Measurements from ENCODE around the gene SLC35F1.

The SLC35F1 gene

GRCh38 chr6:118283766-118284165, 376.7 kb downstream of the SLC35F1 start:
- Histone ChIP-seq H3K9ac (ENCODE audit: low read depth, low read length) (no peak overlapping the region), H3K4me1 (ENCODE audit: insufficient read depth, low read length) (peaks cover 8% of the 10 kb centered on the region; the same call in 1 of the 2 replicates), H3K9me3 (ENCODE audit: control insufficient read depth, insufficient read depth, low read length) (no peaks in the 10 kb centered on the region), H3K36me3 (ENCODE audit: insufficient read depth, low read length) (no peaks in the 10 kb centered on the region)

- Histone ChIP-seq H3K9me3 (ENCODE audit: control insufficient read depth, insufficient read depth, low read length) (no peaks in the 10 kb centered on the region), H3K36me3 (ENCODE audit: insufficient read depth, low read length) (no peaks in the 10 kb centered on the region), H3K4me1 (ENCODE audit: insufficient read depth, low read length) (peaks cover 8% of the 10 kb centered on the region; the same call in 1 of the 2 replicates)
Measured at GRCh38 chr6:118284736-118285360, 377.8 kb downstream of the SLC35F1 start.

GRCh38 chr6:118285791-118286190, 378.7 kb downstream of the SLC35F1 start:
- H3K9me3 ChIP-seq (ENCODE audit: control insufficient read depth, insufficient read depth, low read length), result no peaks in the 10 kb centered on the region
- peaks cover 8% of the 10 kb centered on the region; the same call in 1 of the 2 replicates for H3K4me1 ChIP-seq (ENCODE audit: insufficient read depth, low read length)
- H3K9ac ChIP-seq (ENCODE audit: low read depth, low read length), result no peak overlapping the region
- no peaks in the 10 kb centered on the region for H3K36me3 ChIP-seq (ENCODE audit: insufficient read depth, low read length)

More at GRCh38 chr6:118284736-118285360, 377.8 kb downstream of the SLC35F1 start:
- H3K9ac ChIP-seq (ENCODE audit: low read depth, low read length), result no peak overlapping the region

GRCh38 chr6:118288355-118289124, 381.5 kb downstream of the SLC35F1 start:
- H3K9ac ChIP-seq (ENCODE audit: low read depth, low read length), result no peak overlapping the region
- no peaks in the 10 kb centered on the region for H3K36me3 ChIP-seq (ENCODE audit: insufficient read depth, low read length)
- 0 out of 2 replicates have a peak, but pooled peaks cover 4% of the 10 kb centered on the region for H3K4me1 ChIP-seq (ENCODE audit: insufficient read depth, low read length)
- H3K9me3 ChIP-seq (ENCODE audit: control insufficient read depth, insufficient read depth, low read length), result no peaks in the 10 kb centered on the region

GRCh38 chr6:118292558-118292957, 385.5 kb downstream of the SLC35F1 start:
- Histone ChIP-seq H3K36me3 (ENCODE audit: insufficient read depth, low read length) (no peaks in the 10 kb centered on the region), H3K4me1 (ENCODE audit: insufficient read depth, low read length) (0 out of 2 replicates have a peak, but pooled peaks cover 4% of the 10 kb centered on the region), H3K9me3 (ENCODE audit: control insufficient read depth, insufficient read depth, low read length) (no peaks in the 10 kb centered on the region), H3K9ac (ENCODE audit: low read depth, low read length) (no peak overlapping the region)

GRCh38 chr6:118294906-118295305, 387.8 kb downstream of the SLC35F1 start:
- Histone ChIP-seq H3K36me3 (ENCODE audit: insufficient read depth, low read length) (no peaks in the 10 kb centered on the region), H3K9ac (ENCODE audit: low read depth, low read length) (no peak overlapping the region), H3K4me1 (ENCODE audit: insufficient read depth, low read length) (no peaks in the 10 kb centered on the region; the same call in 1 of the 2 replicates), H3K9me3 (ENCODE audit: control insufficient read depth, insufficient read depth, low read length) (no peaks in the 10 kb centered on the region)

GRCh38 chr6:118295336-118295735, 388.3 kb downstream of the SLC35F1 start:
- H3K9ac ChIP-seq (ENCODE audit: low read depth, low read length), result no peak overlapping the region
- no peaks in the 10 kb centered on the region for H3K36me3 ChIP-seq (ENCODE audit: insufficient read depth, low read length)
- H3K9me3 ChIP-seq (ENCODE audit: control insufficient read depth, insufficient read depth, low read length), result no peaks in the 10 kb centered on the region
- no peaks in the 10 kb centered on the region; the same call in 1 of the 2 replicates for H3K4me1 ChIP-seq (ENCODE audit: insufficient read depth, low read length)

- Histone ChIP-seq H3K9ac (ENCODE audit: low read depth, low read length) (no peak overlapping the region), H3K4me1 (ENCODE audit: insufficient read depth, low read length) (no peaks in the 10 kb centered on the region; the same call in 1 of the 2 replicates), H3K36me3 (ENCODE audit: insufficient read depth, low read length) (no peaks in the 10 kb centered on the region), H3K9me3 (ENCODE audit: control insufficient read depth, insufficient read depth, low read length) (no peaks in the 10 kb centered on the region)
Measured at GRCh38 chr6:118296129-118296901, 389.3 kb downstream of the SLC35F1 start.

- no peaks in the 10 kb centered on the region; the same call in 1 of the 2 replicates for H3K4me1 ChIP-seq (ENCODE audit: insufficient read depth, low read length)
- H3K9ac ChIP-seq (ENCODE audit: low read depth, low read length), result no peak overlapping the region
- no peaks in the 10 kb centered on the region for H3K9me3 ChIP-seq (ENCODE audit: control insufficient read depth, insufficient read depth, low read length)
- no peaks in the 10 kb centered on the region for H3K36me3 ChIP-seq (ENCODE audit: insufficient read depth, low read length)
Measured at GRCh38 chr6:118297821-118298220, 390.8 kb downstream of the SLC35F1 start.

GRCh38 chr6:118298476-118299427, 391.7 kb downstream of the SLC35F1 start:
- no peaks in the 10 kb centered on the region; the same call in 1 of the 2 replicates for H3K4me1 ChIP-seq (ENCODE audit: insufficient read depth, low read length)
- no peaks in the 10 kb centered on the region for H3K36me3 ChIP-seq (ENCODE audit: insufficient read depth, low read length)
- no peaks in the 10 kb centered on the region for H3K9me3 ChIP-seq (ENCODE audit: control insufficient read depth, insufficient read depth, low read length)
- H3K9ac ChIP-seq (ENCODE audit: low read depth, low read length), result no peak overlapping the region

GRCh38 chr6:118299457-118299856, 392.4 kb downstream of the SLC35F1 start:
- H3K4me1 ChIP-seq (ENCODE audit: insufficient read depth, low read length), result no peaks in the 10 kb centered on the region; the same call in 1 of the 2 replicates
- no peaks in the 10 kb centered on the region for H3K36me3 ChIP-seq (ENCODE audit: insufficient read depth, low read length)
- H3K9me3 ChIP-seq (ENCODE audit: control insufficient read depth, insufficient read depth, low read length), result no peaks in the 10 kb centered on the region
- H3K9ac ChIP-seq (ENCODE audit: low read depth, low read length), result no peak overlapping the region

GRCh38 chr6:118304321-118304720, 397.3 kb downstream of the SLC35F1 start:
- H3K9me3 ChIP-seq (ENCODE audit: control insufficient read depth, insufficient read depth, low read length), result no peaks in the 10 kb centered on the region
- H3K9ac ChIP-seq (ENCODE audit: low read depth, low read length), result no peak overlapping the region
- no peaks in the 10 kb centered on the region for H3K36me3 ChIP-seq (ENCODE audit: insufficient read depth, low read length)
- H3K4me1 ChIP-seq (ENCODE audit: insufficient read depth, low read length), result peaks cover 10% of the 10 kb centered on the region; the same call in 1 of the 2 replicates

- Histone ChIP-seq H3K4me1 (ENCODE audit: insufficient read depth, low read length) (peaks cover 10% of the 10 kb centered on the region; the same call in 1 of the 2 replicates), H3K9me3 (ENCODE audit: control insufficient read depth, insufficient read depth, low read length) (no peaks in the 10 kb centered on the region), H3K9ac (ENCODE audit: low read depth, low read length) (no peak overlapping the region), H3K36me3 (ENCODE audit: insufficient read depth, low read length) (no peaks in the 10 kb centered on the region)
Measured at GRCh38 chr6:118305081-118305480, 398.0 kb downstream of the SLC35F1 start.

All from ES-I3 (cell line).